ENCODE data around the gene EDN2.

EDN2 gene

GRCh38 chr1:41461790-41462679 lies 22.4 kb downstream of the EDN2 start:
- DNase-seq = no peak

GRCh38 chr1:41456847-41457540 lies 27.5 kb downstream of the EDN2 start:
- no peak for DNase-seq

GRCh38 chr1:41455479-41456332 lies 28.8 kb downstream of the EDN2 start:
- DNase-seq = no peak

GRCh38 chr1:41454406-41454805 lies 30.1 kb downstream of the EDN2 start:
- no peak for DNase-seq

GRCh38 chr1:41452704-41453290 lies 31.7 kb downstream of the EDN2 start:
- DNase-seq = no peak

GRCh38 chr1:41450747-41451285 lies 33.7 kb downstream of the EDN2 start:
- no peak for DNase-seq

GRCh38 chr1:41449326-41449921 lies 35.1 kb downstream of the EDN2 start:
- no peak for DNase-seq

GRCh38 chr1:41448821-41449220 lies 35.7 kb downstream of the EDN2 start:
- no peak for DNase-seq

- no peak for DNase-seq
Observed at GRCh38 chr1:41447995-41448770, 36.3 kb downstream of the EDN2 start.

- no peak for DNase-seq
Observed at GRCh38 chr1:41446851-41447610, 37.5 kb downstream of the EDN2 start.

- no peak for DNase-seq
Observed at GRCh38 chr1:41444785-41445184, 39.7 kb downstream of the EDN2 start.

- DNase-seq = no peak
Observed at GRCh38 chr1:41444246-41444645, 40.2 kb downstream of the EDN2 start.

GRCh38 chr1:41442697-41443251 lies 41.7 kb downstream of the EDN2 start:
- no peak for DNase-seq

GRCh38 chr1:41440321-41441085 lies 44.0 kb downstream of the EDN2 start:
- DNase-seq = no peak

- no peak for DNase-seq
Observed at GRCh38 chr1:41439234-41439633, 45.2 kb downstream of the EDN2 start.

GRCh38 chr1:41438711-41439110 lies 45.8 kb downstream of the EDN2 start:
- DNase-seq = no peak

- DNase-seq = no peak
Observed at GRCh38 chr1:41437011-41437355, 47.5 kb downstream of the EDN2 start.

GRCh38 chr1:41436281-41437010 lies 48.0 kb downstream of the EDN2 start:
- no peak for DNase-seq
